Breast epithelium (tissue), 4 donors: ENCODE measurements around the gene SIM2. TPM values are rescaled to one million over a fixed set of nuclear protein-coding genes. Genes with fewer than 3 reads are reported as not detected.

Experiments
- DNase-seq, 2 donors: peaks; one replicate each; pipeline ENCODE4 v3.0.0-alpha.2; 2019; ENCODE audit warnings: low spot score in 2 of 2
- H3K27ac ChIP-seq, 2 donors: fragments of 200-600 bp; sonication (generic) in 1 of 2; one replicate each; pipeline ENCODE4 v1.5.1; 2016 to 2019; ENCODE audit warnings: mild to moderate bottlenecking in 1 of 2
- H3K27me3 ChIP-seq, 2 donors: fragments of 200-600 bp; sonication (generic) in 1 of 2; one replicate each; pipeline versions ENCODE4 v1.5.1 to v1.6.0; 2017 to 2019; ENCODE audit warnings: control low read depth in 1 of 2, mild to moderate bottlenecking in 1 of 2
- H3K36me3 ChIP-seq: fragments of 200-600 bp; one replicate; pipeline ENCODE4 v1.5.1; 2019
- H3K4me1 ChIP-seq, 2 donors: fragments of 200-600 bp; sonication (generic); one replicate each; pipeline ENCODE4 v1.5.1; 2016 to 2019; ENCODE audit warnings: control low read depth in 1 of 2
- H3K4me3 ChIP-seq, 3 donors: fragments of 200-600 bp; sonication (generic); 1 replicate in 2 of 3; 2 replicates in 1 of 3; pipeline ENCODE4 v1.5.1; 2016 to 2019; ENCODE audit warnings: mild to moderate bottlenecking in 3 of 3, moderate library complexity in 2 of 3
- H3K9me3 ChIP-seq, 2 donors: fragments of 200-600 bp; sonication (generic) in 1 of 2; one replicate each; pipeline ENCODE4 v1.5.1; 2016 to 2019; ENCODE audit warnings: control low read depth in 1 of 2
- CTCF ChIP-seq, 3 donors: fragments of 450-650 bp; IDR thresholded peaks; one replicate each; pipeline ENCODE4 v1.5.1; 2016 to 2017; ENCODE audit warnings: antibody characterized with exemption in 3 of 3, mild to moderate bottlenecking in 3 of 3, moderate library complexity in 3 of 3
- POLR2A ChIP-seq: fragments of 450-650 bp; IDR thresholded peaks from one replicate; pipeline ENCODE4 v1.6.1; 2016; ENCODE audit warnings: antibody characterized with exemption, mild to moderate bottlenecking, moderate library complexity
- POLR2AphosphoS5 ChIP-seq, 3 donors: sonication (generic); formaldehyde crosslinking; IDR thresholded peaks; one replicate each; pipeline ENCODE4 v1.6.1; 2017; ENCODE audit warnings: antibody characterized with exemption in 3 of 3
- intact Hi-C: fragments of 100-400 bp; cut with DNase I; formaldehyde crosslinking; loops from one replicate; pipeline ENCODE4 v1.15.1; 2023; ENCODE audit warnings: low total_unique reads
- total RNA-seq, 3 donors: library from RNA; depleted of rRNA; stranded (reverse); fragments of >200 nt; gene quantifications; one replicate each; pipeline ENCODE4 v1.1.0, GENCODE V29; 2016

Gene SIM2
- total RNA-seq, 3 donors from 2014 or later: 0.15 to 0.33 (median 0.32) TPM

- Histone ChIP-seq H3K4me3 (peak overlapping the region in 1 of 3 donors; percentile 49), H3K9me3 (no peaks in the 10 kb centered on the region)
- DNase-seq: no peak
These were observed 7.0 kb downstream of the SIM2 start for GRCh38 chr21:36705679-36706481.

GRCh38 chr21:36706482-36706852 is 7.6 kb downstream of the SIM2 start:
- TF ChIP-seq CTCF (IDR thresholded peaks at IDR 0.05) (no peak), POLR2A (no peak), POLR2AphosphoS5 (IDR thresholded peaks at IDR 0.05) (no peak)
- intact Hi-C loops: no loop called here
- Histone ChIP-seq H3K4me3 (no peak overlapping the region), H3K9me3 (no peaks in the 10 kb centered on the region), H3K27ac (no peak overlapping the region), H3K27me3 (peaks cover 12 to 100% of the 10 kb centered on the region in 2 donors), H3K4me1 (peaks cover 5 to 11% of the 10 kb centered on the region in 2 donors), H3K36me3 (no peaks in the 10 kb centered on the region)
- no peak for DNase-seq

More at GRCh38 chr21:36705679-36706481, 7.0 kb downstream of the SIM2 start:
- no peak for TF ChIP-seq CTCF (IDR thresholded peaks at IDR 0.05)
- no peak for TF ChIP-seq POLR2AphosphoS5 (IDR thresholded peaks at IDR 0.05)
- no peak for TF ChIP-seq POLR2A
- intact Hi-C loops: no loop called here
- H3K27ac ChIP-seq: no peak overlapping the region
- peaks cover 8 to 16% of the 10 kb centered on the region in 2 donors for H3K4me1 ChIP-seq
- H3K27me3 ChIP-seq: peaks cover 18 to 100% of the 10 kb centered on the region in 2 donors
- H3K36me3 ChIP-seq: no peaks in the 10 kb centered on the region

- Histone ChIP-seq H3K27me3 (peaks cover 12 to 99% of the 10 kb centered on the region in 2 donors), H3K4me1 (peaks cover 4 to 10% of the 10 kb centered on the region in 2 donors), H3K27ac (no peak overlapping the region), H3K4me3 (no peak overlapping the region), H3K9me3 (no peaks in the 10 kb centered on the region), H3K36me3 (no peaks in the 10 kb centered on the region)
- DNase-seq: no peak
- intact Hi-C loops: no loop called here
- TF ChIP-seq CTCF (IDR thresholded peaks at IDR 0.05) (no peak), POLR2A (no peak), POLR2AphosphoS5 (IDR thresholded peaks at IDR 0.05) (no peak)
These were observed 8.2 kb downstream of the SIM2 start for GRCh38 chr21:36706951-36707762.

GRCh38 chr21:36707763-36708285 is 8.9 kb downstream of the SIM2 start:
- H3K9me3 ChIP-seq: no peaks in the 10 kb centered on the region
- no peak for TF ChIP-seq CTCF (IDR thresholded peaks at IDR 0.05)
- no peak for TF ChIP-seq POLR2A
- TF ChIP-seq POLR2AphosphoS5 (IDR thresholded peaks at IDR 0.05): no peak
- intact Hi-C loops: no loop called here
- H3K4me1 ChIP-seq: peaks cover 4 to 10% of the 10 kb centered on the region in 2 donors
- no peaks in the 10 kb centered on the region for H3K36me3 ChIP-seq
- peak in 1 of 2 donors; percentile 45 for DNase-seq
- H3K27ac ChIP-seq: no peak overlapping the region
- peak overlapping the region in 1 of 3 donors; percentile 54 for H3K4me3 ChIP-seq
- peaks cover 12 to 99% of the 10 kb centered on the region in 2 donors for H3K27me3 ChIP-seq
